Effector CD8-positive, alpha-beta T cell (primary cell): ENCODE measurements around the gene MYADML2.

Source experiments
- DNase-seq: peaks from one replicate; lab custom pipeline; 2025; lab: John Stamatoyannopoulos, UW

The MYADML2 gene

GRCh38 chr17:81940538-81941483 lies 6.2 kb downstream of the MYADML2 start:
- DNase-seq = no peak

- DNase-seq = no peak
Observed at GRCh38 chr17:81939881-81940385, 7.1 kb downstream of the MYADML2 start.

GRCh38 chr17:81939218-81939617 lies 7.8 kb downstream of the MYADML2 start:
- no peak for DNase-seq

GRCh38 chr17:81935709-81936084 lies 11.3 kb downstream of the MYADML2 start:
- DNase-seq = no peak

GRCh38 chr17:81934850-81935708 lies 12.0 kb downstream of the MYADML2 start:
- no peak for DNase-seq

- no peak for DNase-seq
Observed at GRCh38 chr17:81934098-81934757, 12.8 kb downstream of the MYADML2 start.

GRCh38 chr17:81933178-81933699 lies 13.8 kb downstream of the MYADML2 start:
- DNase-seq = no peak

GRCh38 chr17:81932333-81932983 lies 14.6 kb downstream of the MYADML2 start:
- DNase-seq = no peak

GRCh38 chr17:81931557-81932332 lies 15.3 kb downstream of the MYADML2 start:
- DNase-seq = no peak

GRCh38 chr17:81931189-81931556 lies 15.9 kb downstream of the MYADML2 start:
- DNase-seq = no peak

GRCh38 chr17:81930142-81931125 lies 16.6 kb downstream of the MYADML2 start:
- no peak for DNase-seq

- DNase-seq = no peak
Observed at GRCh38 chr17:81929253-81930141, 17.5 kb downstream of the MYADML2 start.

- no peak for DNase-seq
Observed at GRCh38 chr17:81928544-81929252, 18.3 kb downstream of the MYADML2 start.

GRCh38 chr17:81927653-81928543 lies 19.1 kb downstream of the MYADML2 start, which contains the start of gene MAFG:
MAFG (minus strand) TSS chr17:81927735; CDS start chr17:81923185, 4,550 bp downstream.
- peak; percentile 85 for DNase-seq

- DNase-seq = no peak
Observed at GRCh38 chr17:81927152-81927652, 19.8 kb downstream of the MYADML2 start.
